Ascending aorta (tissue), 2 donors: ENCODE measurements around the gene NR2F2. TPM values are rescaled to one million over a fixed set of nuclear protein-coding genes. Genes with fewer than 3 reads are reported as not detected.
A peak's percentile ranks its signal among the peaks of the same experiment; 100 is the strongest.

ENCODE experiments used
- DNase-seq, 2 donors: peaks; one replicate each; pipeline ENCODE4 v3.0.0-alpha.2; 2019; ENCODE audit warnings: low spot score in 2 of 2
- H3K27ac ChIP-seq, 2 donors: fragments of 200-600 bp; sonication (generic); one replicate each; pipeline ENCODE4 v1.5.1; 2016 to 2017; ENCODE audit warnings: mild to moderate bottlenecking in 1 of 2
- H3K27me3 ChIP-seq: fragments of 200-600 bp; sonication (generic); one replicate; pipeline ENCODE4 v1.5.1; 2017
- H3K36me3 ChIP-seq, 2 donors: fragments of 200-600 bp; sonication (generic); one replicate each; pipeline ENCODE4 v1.5.1; 2016
- H3K4me1 ChIP-seq, 2 donors: fragments of 200-600 bp; sonication (generic); one replicate each; pipeline ENCODE4 v1.5.1; 2016 to 2017; ENCODE audit warnings: mild to moderate bottlenecking in 1 of 2
- H3K4me3 ChIP-seq, 2 donors: fragments of 200-600 bp; sonication (generic); one replicate each; pipeline ENCODE4 v1.5.1; 2016 to 2017; ENCODE audit warnings: mild to moderate bottlenecking in 1 of 2
- H3K9me3 ChIP-seq, 2 donors: fragments of 200-600 bp; sonication (generic); one replicate each; pipeline ENCODE4 v1.5.1; 2016
- CTCF ChIP-seq, 3 experiments: fragments of 200-600 bp in 2 of 3; fragments of 450-650 bp in 1 of 3; sonication (generic) in 2 of 3; IDR thresholded peaks; one replicate each; pipeline ENCODE4 v1.5.1; 2016 to 2019; ENCODE audit warnings: antibody characterized with exemption in 3 of 3, mild to moderate bottlenecking in 1 of 3, moderate library complexity in 1 of 3
- intact Hi-C: fragments of 100-400 bp; cut with DNase I; formaldehyde crosslinking; loops from one replicate; pipeline ENCODE4 v1.15.1; 2023
- total RNA-seq: library from RNA; depleted of rRNA; stranded (reverse); fragments of >200 nt; gene quantifications from one replicate; pipeline ENCODE4 v1.1.0, GENCODE V29; 2016

NR2F2 gene
- total RNA-seq, 1 donor from 2014 or later, result 126 TPM

GRCh38 chr15:96316953-96317629, 13.4 kb upstream of the NR2F2 start:
- no peaks in the 10 kb centered on the region for H3K9me3 ChIP-seq
- intact Hi-C loops, result no loop called here
- peak overlapping the region in 1 of 2 donors; percentile 13 for H3K4me3 ChIP-seq
- no peak for DNase-seq
- H3K4me1 ChIP-seq, result no peaks in the 10 kb centered on the region
- H3K36me3 ChIP-seq, result no peaks in the 10 kb centered on the region
- H3K27me3 ChIP-seq, result no peaks in the 10 kb centered on the region
- TF ChIP-seq CTCF (IDR thresholded peaks at IDR 0.05), result no peak
- H3K27ac ChIP-seq, result peak overlapping the region in 1 of 2 donors; percentile 4

- H3K4me3 ChIP-seq, result peak overlapping the region in 1 of 2 donors; percentile 10
- peak overlapping the region in 1 of 2 donors; percentile 21 for H3K27ac ChIP-seq
- no peaks in the 10 kb centered on the region for H3K36me3 ChIP-seq
- TF ChIP-seq CTCF (IDR thresholded peaks at IDR 0.05), result no peak
- peaks cover 0 to 2% of the 10 kb centered on the region in 2 donors for H3K4me1 ChIP-seq
- intact Hi-C loops, result loop anchor here (10.0 kb wide), 1 partner anchor 1475 kb away; no protein-coding TSS in a partner anchor
- no peaks in the 10 kb centered on the region for H3K9me3 ChIP-seq
- H3K27me3 ChIP-seq, result no peaks in the 10 kb centered on the region
- no peak for DNase-seq
Measured at GRCh38 chr15:96320107-96320506, 10.4 kb upstream of the NR2F2 start.

DNA sequence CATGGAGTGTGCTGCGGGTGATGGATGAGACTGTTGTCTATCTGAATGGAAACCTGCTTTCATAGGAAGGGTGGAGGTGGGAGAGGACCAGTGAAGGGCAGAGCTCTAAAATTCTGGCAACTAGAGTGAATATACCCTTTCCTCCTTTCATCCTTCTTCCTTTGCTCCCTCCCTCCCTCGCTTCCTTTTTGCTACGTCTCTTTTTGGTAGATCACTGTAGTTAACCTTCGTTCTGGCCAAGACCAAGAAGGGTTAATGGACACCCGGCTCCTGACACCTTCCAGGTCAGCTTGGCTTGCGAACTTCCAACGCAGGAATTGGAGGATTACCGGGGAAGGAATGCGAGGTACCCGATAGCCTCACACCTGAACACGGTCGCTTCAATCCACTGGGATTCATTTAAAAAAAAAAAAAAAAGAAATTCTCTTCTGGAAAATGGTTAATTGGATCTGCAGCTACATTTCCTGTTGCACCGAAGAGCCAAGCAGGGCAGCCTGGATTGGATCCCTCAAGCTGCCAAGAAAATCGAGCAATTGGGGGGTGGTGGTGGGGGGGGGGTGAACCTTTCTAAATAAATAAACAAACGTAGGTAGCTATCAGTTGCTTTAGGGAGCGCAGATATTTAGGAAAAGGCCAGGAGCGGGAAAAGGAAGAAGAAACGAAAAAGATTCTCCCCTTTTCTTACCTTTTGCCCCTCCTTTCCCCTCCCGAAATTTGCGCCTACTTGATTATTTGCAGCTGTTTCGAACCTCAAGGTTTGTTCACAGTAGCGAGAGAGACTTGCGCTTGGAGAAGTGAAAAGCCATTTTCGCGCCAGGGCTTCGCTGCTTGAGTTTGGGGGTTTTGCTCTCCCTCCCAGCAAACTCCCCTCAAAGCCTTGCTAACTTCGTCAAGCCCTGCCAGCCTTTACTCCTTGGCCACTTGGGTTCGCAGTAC, 9.5 kb upstream of the NR2F2 start:
- intact Hi-C loops, result loop anchor here (10.0 kb wide), 1 partner anchor 1476 kb away; no protein-coding TSS in a partner anchor
- no peaks in the 10 kb centered on the region for H3K27me3 ChIP-seq
- peak overlapping the region; percentile 55 to 71 for H3K4me3 ChIP-seq
- peaks cover 0 to 2% of the 10 kb centered on the region in 2 donors for H3K4me1 ChIP-seq
- H3K36me3 ChIP-seq, result no peaks in the 10 kb centered on the region
- H3K27ac ChIP-seq, result peak overlapping the region; percentile 83 to 85
- no peaks in the 10 kb centered on the region for H3K9me3 ChIP-seq
- peak in 1 of 2 donors; percentile 46 for DNase-seq
- no peak for TF ChIP-seq CTCF (IDR thresholded peaks at IDR 0.05)

- Histone ChIP-seq H3K27me3 (no peaks in the 10 kb centered on the region), H3K4me3 (peak overlapping the region; percentile 55 to 71), H3K36me3 (no peaks in the 10 kb centered on the region), H3K4me1 (peaks cover 0 to 2% of the 10 kb centered on the region in 2 donors), H3K9me3 (no peaks in the 10 kb centered on the region), H3K27ac (peak overlapping the region; percentile 83 to 85)
- intact Hi-C loops, result loop anchor here (10.0 kb wide), 1 partner anchor 1477 kb away; no protein-coding TSS in a partner anchor
- peak in 1 of 3 experiments; percentile 29 for TF ChIP-seq CTCF (IDR thresholded peaks at IDR 0.05)
- peak in 1 of 2 donors; percentile 67 for DNase-seq
Measured at GRCh38 chr15:96321639-96322535, 8.6 kb upstream of the NR2F2 start.
